H1 (cell line): ENCODE data around the gene GADD45A. TPM values are rescaled to one million over a fixed set of nuclear protein-coding genes. Genes with fewer than 3 reads are reported as not detected.

Experiments
- CTCF ChIA-PET: fragments of 300-600 bp; sonication (Branson Sonifier 250); formaldehyde crosslinking; loops from one replicate; lab custom pipeline; 2021; ENCODE audit not compliant: partially characterized antibody; lab: Charles Lee
- POLR2A ChIA-PET: fragments of 300-600 bp; sonication (Branson Sonifier 250); formaldehyde crosslinking; loops from one replicate; lab custom pipeline; 2021; ENCODE audit warnings: inconsistent platforms; ENCODE audit not compliant: partially characterized antibody; lab: Charles Lee
- DNase-seq, 2 experiments: peaks; one replicate each; pipeline versions ENCODE4 v3.0.0 to v3.0.0-alpha.2; 2010 to 2022; ENCODE audit warnings: low spot score in 2 of 2, low read depth in 1 of 2, mixed read lengths in 1 of 2
- FAIRE-seq: peaks from 2 replicates; lab custom pipeline; 2011; peaks lifted over from hg19 to GRCh38; lab: Jason Lieb, UNC
- H2AFZ ChIP-seq: 2 replicates; pipeline ENCODE4 v1.8.1; 2012; ENCODE audit warnings: low read length, inconsistent platforms
- H2AK5ac ChIP-seq: 2 replicates; pipeline ENCODE4 v1.6.1; 2013; ENCODE audit warnings: low read depth, low read length
- H2BK120ac ChIP-seq: replicated peaks from 2 replicates; pipeline ENCODE3; 2013; ENCODE audit warnings: low read depth, low read length, inconsistent platforms
- H2BK12ac ChIP-seq: 2 replicates; pipeline ENCODE4 v1.6.1; 2013; ENCODE audit warnings: low read depth, low read length
- H2BK15ac ChIP-seq: 2 replicates; pipeline ENCODE4 v1.6.1; 2013; ENCODE audit warnings: low read length
- H2BK20ac ChIP-seq: 2 replicates; pipeline ENCODE4 v1.6.1; 2013; ENCODE audit warnings: low read length
- H2BK5ac ChIP-seq: 2 replicates; pipeline ENCODE4 v1.6.1; 2013; ENCODE audit warnings: low read depth, low read length
- H3K14ac ChIP-seq: 2 replicates; pipeline ENCODE4 v1.6.1; 2013; ENCODE audit warnings: inconsistent platforms; ENCODE audit not compliant: insufficient read length
- H3K18ac ChIP-seq: 2 replicates; pipeline ENCODE4 v1.6.1; 2013; ENCODE audit warnings: low read length; ENCODE audit errors: extremely low read depth
- H3K23ac ChIP-seq: 2 replicates; pipeline ENCODE4 v1.6.1; 2013; ENCODE audit warnings: inconsistent platforms; ENCODE audit not compliant: insufficient read length
- H3K23me2 ChIP-seq: 2 replicates; pipeline ENCODE4 v1.6.1; 2013; ENCODE audit warnings: low read depth, low read length
- H3K27ac ChIP-seq: 2 replicates; pipeline ENCODE4 v1.6.1; 2011; ENCODE audit warnings: low read depth, low read length, inconsistent platforms
- H3K27me3 ChIP-seq, 4 experiments: replicated peaks in 1 of 4; 1 replicate in 1 of 4; 2 replicates in 3 of 4; pipeline versions ENCODE4 v1.6.1 to v1.8.1; 2011 to 2013; ENCODE audit warnings: low read length in 3 of 4, mild to moderate bottlenecking in 3 of 4, inconsistent platforms in 2 of 4, mixed read lengths in 2 of 4, moderate library complexity in 1 of 4; ENCODE audit not compliant: control insufficient read depth in 3 of 4, insufficient read depth in 3 of 4; ENCODE audit errors: extremely low read depth in 1 of 4
- H3K36me3 ChIP-seq, 4 experiments: 2 replicates each; pipeline versions ENCODE4 v1.6.1 to v1.8.1; 2011 to 2013; ENCODE audit warnings: mild to moderate bottlenecking in 4 of 4, low read length in 3 of 4, moderate library complexity in 2 of 4, control low read depth in 1 of 4, inconsistent platforms in 1 of 4; ENCODE audit not compliant: insufficient read depth in 4 of 4, control insufficient read depth in 2 of 4
- H3K4ac ChIP-seq: replicated peaks from 2 replicates; pipeline ENCODE3; 2013; ENCODE audit warnings: low read length, low read depth, mixed read lengths, inconsistent platforms; ENCODE audit not compliant: insufficient read length
- H3K4me1 ChIP-seq, 4 experiments: replicated peaks in 1 of 4; 1 replicate in 1 of 4; 2 replicates in 3 of 4; pipeline versions ENCODE4 v1.6.1 to v1.8.1; 2011 to 2013; ENCODE audit warnings: low read length in 3 of 4, inconsistent platforms in 2 of 4, mixed read lengths in 1 of 4; ENCODE audit not compliant: insufficient read depth in 4 of 4, control insufficient read depth in 3 of 4
- H3K4me2 ChIP-seq, 2 experiments: 2 replicates each; pipeline versions ENCODE4 v1.6.1 to v1.8.1; 2011 to 2013; ENCODE audit warnings: low read depth in 2 of 2, low read length in 2 of 2, control low read depth in 1 of 2, inconsistent platforms in 1 of 2, mild to moderate bottlenecking in 1 of 2; ENCODE audit not compliant: insufficient read depth in 1 of 2
- H3K4me3 ChIP-seq, 4 experiments: fragments of 200-600, 300-600 bp in 1 of 4; sonication (generic), shearing (Covaris generic), sonication (Bioruptor Twin) in 1 of 4; 2 replicates each; pipeline versions ENCODE4 v1.5.1 to v1.8.1; 2011 to 2016; ENCODE audit warnings: low read length in 4 of 4, low read depth in 3 of 4, control low read depth in 2 of 4, inconsistent platforms in 2 of 4, mild to moderate bottlenecking in 2 of 4, mixed read lengths in 1 of 4, moderate library complexity in 1 of 4; ENCODE audit not compliant: insufficient read depth in 2 of 4; ENCODE audit errors: extremely low read depth in 1 of 4
- H3K56ac ChIP-seq: replicated peaks from 2 replicates; pipeline ENCODE3; 2013; ENCODE audit warnings: low read depth, mild to moderate bottlenecking, mixed read lengths, low read length, inconsistent platforms; ENCODE audit not compliant: insufficient read length
- H3K79me1 ChIP-seq: 2 replicates; pipeline ENCODE4 v1.6.1; 2013; ENCODE audit warnings: low read depth, low read length, control low read depth
- H3K79me2 ChIP-seq, 2 experiments: 2 replicates each; pipeline versions ENCODE4 v1.6.1 to v1.8.1; 2012 to 2013; ENCODE audit warnings: low read length in 2 of 2, mild to moderate bottlenecking in 2 of 2, inconsistent platforms in 1 of 2; ENCODE audit not compliant: insufficient read depth in 2 of 2, control insufficient read depth in 1 of 2
- H3K9ac ChIP-seq, 4 experiments: replicated peaks in 1 of 4; 1 replicate in 1 of 4; 2 replicates in 3 of 4; pipeline versions ENCODE4 v1.6.1 to v1.8.1; 2011 to 2013; ENCODE audit warnings: low read depth in 3 of 4, low read length in 3 of 4, control low read depth in 2 of 4, mild to moderate bottlenecking in 2 of 4, moderate library complexity in 2 of 4, inconsistent platforms in 1 of 4; ENCODE audit errors: extremely low read depth in 1 of 4
- H3K9me3 ChIP-seq, 2 experiments: 2 replicates each; pipeline versions ENCODE4 v1.6.1 to v1.8.1; 2012 to 2013; ENCODE audit warnings: mild to moderate bottlenecking in 2 of 2, moderate library complexity in 2 of 2, control low read depth in 1 of 2, inconsistent platforms in 1 of 2, low read depth in 1 of 2, low read length in 1 of 2, mixed read lengths in 1 of 2; ENCODE audit not compliant: insufficient read depth in 2 of 2
- H4K20me1 ChIP-seq, 2 experiments: replicated peaks in 1 of 2; 2 replicates each; pipeline versions ENCODE3 to v1.8.1; 2011 to 2013; ENCODE audit warnings: inconsistent platforms in 2 of 2, low read length in 2 of 2, mild to moderate bottlenecking in 1 of 2; ENCODE audit not compliant: insufficient read depth in 2 of 2, control insufficient read depth in 1 of 2
- H4K5ac ChIP-seq: 2 replicates; pipeline ENCODE4 v1.6.1; 2013; ENCODE audit warnings: low read length, low read depth, mixed read lengths, inconsistent platforms; ENCODE audit not compliant: insufficient read length
- H4K8ac ChIP-seq: 2 replicates; pipeline ENCODE4 v1.8.0; 2013; ENCODE audit warnings: mild to moderate bottlenecking, moderate library complexity, low read length, inconsistent platforms; ENCODE audit not compliant: insufficient read depth; ENCODE audit errors: extremely low read depth
- H4K91ac ChIP-seq: replicated peaks from 2 replicates; pipeline ENCODE3; 2013; ENCODE audit warnings: low read length, mixed read lengths, inconsistent platforms; ENCODE audit not compliant: insufficient read length
- CREB1 ChIP-seq: IDR thresholded peaks from 2 replicates; pipeline ENCODE4 v1.6.1; 2012; ENCODE audit warnings: inconsistent platforms
- KDM1A ChIP-seq: fragments of 200-600, 300-600 bp; sonication (generic); IDR thresholded peaks from 2 replicates; pipeline ENCODE4 v1.7.1; 2016; ENCODE audit warnings: mild to moderate bottlenecking, low read length, borderline replicate concordance
- KDM5A ChIP-seq: fragments of 200-600 bp; IDR thresholded peaks from 2 replicates; pipeline ENCODE4 v1.7.1; 2012; ENCODE audit warnings: mild to moderate bottlenecking, low read length, inconsistent platforms, mixed read lengths
- NRF1 ChIP-seq: IDR thresholded peaks from 2 replicates; pipeline ENCODE4 v1.6.1; 2011; ENCODE audit warnings: mild to moderate bottlenecking, low read depth, low read length, improper control_type of control experiment
- POU5F1 ChIP-seq: IDR thresholded peaks from 2 replicates; pipeline ENCODE4 v1.6.1; 2011; ENCODE audit warnings: low read depth, mild to moderate bottlenecking, low read length, moderate library complexity
- RFX5 ChIP-seq: IDR thresholded peaks from 2 replicates; pipeline ENCODE4 v1.6.1; 2011; ENCODE audit warnings: low read depth, low read length, improper control_type of control experiment, borderline replicate concordance
- RNF2 ChIP-seq: fragments of 200-900, 300-1000 bp; sonication (generic); IDR thresholded peaks from 2 replicates; pipeline ENCODE4 v1.7.1; 2016; ENCODE audit warnings: borderline replicate concordance, low read depth, mild to moderate bottlenecking, antibody characterized with exemption, low read length; ENCODE audit not compliant: poor library complexity, severe bottlenecking; ENCODE audit errors: missing control alignments
- RXRA ChIP-seq: IDR thresholded peaks from 2 replicates; pipeline ENCODE4 v1.6.1; 2011; ENCODE audit warnings: low read depth, mild to moderate bottlenecking, low read length, moderate library complexity; ENCODE audit not compliant: insufficient read depth
- SP1 ChIP-seq: IDR thresholded peaks from 2 replicates; pipeline ENCODE4 v1.6.1; 2011; ENCODE audit warnings: low read depth, low read length
- SP4 ChIP-seq: IDR thresholded peaks from 2 replicates; pipeline ENCODE4 v1.6.1; 2012; ENCODE audit warnings: low read length, inconsistent platforms
- TAF1 ChIP-seq: IDR thresholded peaks from 2 replicates; pipeline ENCODE4 v1.6.1; 2011; ENCODE audit warnings: mild to moderate bottlenecking, low read depth, low read length
- TCF12 ChIP-seq: IDR thresholded peaks from 2 replicates; pipeline ENCODE4 v1.6.1; 2011; ENCODE audit warnings: low read depth, mild to moderate bottlenecking, low read length
- USF2 ChIP-seq: IDR thresholded peaks from 2 replicates; pipeline ENCODE4 v1.6.1; 2011; ENCODE audit warnings: low read length, improper control_type of control experiment
- WGBS, 2 experiments: shearing (Covaris generic) in 1 of 2; methylation state at CpG; one replicate each; pipeline versions ENCODE4 v1.1.6 to v1.1.7; 2013 to 2015; ENCODE audit warnings: low lambda C conversion rate in 2 of 2, mixed read lengths in 2 of 2, inconsistent platforms in 1 of 2, low coverage in 1 of 2, missing lambda C conversion rate in 1 of 2; ENCODE audit not compliant: insufficient replicate concordance in 2 of 2, insufficient coverage in 1 of 2, insufficient read length in 1 of 2; ENCODE audit errors: extremely low coverage in 1 of 2, missing lambda C conversion rate in 1 of 2; 5-methylcytosine and 5-hydroxymethylcytosine counted together
- polyA plus RNA-seq, 7 experiments: library from polyadenylated mRNA; depleted of rRNA in 3 of 7; stranded (reverse) in 5 of 7; unstranded in 2 of 7; fragments of >200 nt in 5 of 7; fragments of 200-250 nt in 2 of 7; gene quantifications; 1 replicate in 5 of 7; 2 replicates in 1 of 7; 4 replicates in 1 of 7; pipeline versions ENCODE4 v1.2.1 to v1.2.3, GENCODE V29; 2011 to 2013; ENCODE audit warnings: missing spikeins in 2 of 7, mixed read lengths in 2 of 7
- total RNA-seq: library from RNA; stranded (reverse); fragmentation: NEBNext Ultra II Directional; extraction: Animal tissue kit (Norgen Biotek cat#: 25700); gene quantifications from 2 replicates; pipeline ENCODE4 v1.2.1, GENCODE V29; 2021
- TF ChIP-seq, protein P1 (sequence below): IDR thresholded peaks from 2 replicates; pipeline ENCODE4 v1.6.1; 2012; ENCODE audit warnings: inconsistent platforms

GADD45A gene
- total and polyA plus RNA-seq, 2 of the 8 experiments (the other 6 are each of a cell fraction or from before 2014, with no cell fraction given): 7.6 to 15.6 TPM

DNA sequence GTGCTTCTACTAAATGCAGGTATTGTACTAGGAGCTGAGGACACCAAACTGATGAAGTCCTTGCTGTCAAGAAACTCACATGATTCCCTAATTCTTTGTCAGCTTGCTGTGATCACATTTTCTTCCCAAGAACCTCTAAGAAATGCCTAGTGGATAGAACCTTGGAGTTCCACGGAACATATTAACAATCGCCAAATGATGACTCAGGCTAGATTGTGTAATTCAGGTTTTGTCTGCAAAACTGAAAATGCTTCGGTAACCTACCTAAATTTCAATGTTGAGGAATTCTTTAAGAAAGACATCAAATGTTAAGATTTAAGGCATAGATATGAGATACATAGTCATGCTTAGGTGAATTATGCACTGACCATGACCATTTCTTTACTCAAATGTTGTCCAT, 1.7 kb upstream of the GADD45A start:
- no peak overlapping the region for H3K9ac ChIP-seq
- TF ChIP-seq SP4 (no peak), TAF1 (no peak), RXRA (no peak), RFX5 (no peak), RNF2 (no peak), KDM5A (no peak), TCF12 (no peak), POU5F1 (no peak), SP1 (no peak), USF2 (no peak), CREB1 (no peak), NRF1 (no peak), KDM1A (no peak)
- TF ChIP-seq, protein P1, sequence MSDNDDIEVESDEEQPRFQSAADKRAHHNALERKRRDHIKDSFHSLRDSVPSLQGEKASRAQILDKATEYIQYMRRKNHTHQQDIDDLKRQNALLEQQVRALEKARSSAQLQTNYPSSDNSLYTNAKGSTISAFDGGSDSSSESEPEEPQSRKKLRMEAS: no peak

More for the DNA sequence above, 1.7 kb upstream of the GADD45A start:
- peaks cover 0 to 9% (median 5%) of the 10 kb centered on the region in 4 experiments; a peak in 5 of 7 replicates for H3K4me1 ChIP-seq
- no peak overlapping the region for H2BK5ac ChIP-seq
- no peaks in the 10 kb centered on the region for H3K79me1 ChIP-seq
- H2BK12ac ChIP-seq: no peak overlapping the region
- H3K18ac ChIP-seq: no peak overlapping the region
- no peaks in the 10 kb centered on the region for H3K27me3 ChIP-seq
- ChIA-PET POLR2A (no interaction called here), CTCF (interaction anchor here (0.6 to 3.0 kb wide), 9 partner anchors 9 to 151 kb away, joined by 3 to 13 read pairs (median 4); no protein-coding TSS in a partner anchor)
- no peak overlapping the region for H4K91ac ChIP-seq
- H3K56ac ChIP-seq: no peak overlapping the region
- no peak overlapping the region for H3K4me3 ChIP-seq
- no peak overlapping the region for H2BK120ac ChIP-seq
- peaks cover 0 to 10% of the 10 kb centered on the region in 2 experiments; a peak in 2 of 4 replicates for H3K79me2 ChIP-seq
- peaks cover 6% of the 10 kb centered on the region; the same call in 1 of the 2 replicates for H3K23me2 ChIP-seq
- no peak overlapping the region for H3K4ac ChIP-seq
- H3K23ac ChIP-seq: no peak overlapping the region
- peaks cover 0 to 13% (median 3%) of the 10 kb centered on the region in 4 experiments; a peak in 4 of 8 replicates for H3K36me3 ChIP-seq
- no peak overlapping the region for H2BK15ac ChIP-seq
- H2BK20ac ChIP-seq: no peak overlapping the region
- peaks cover 0 to 2% of the 10 kb centered on the region in 2 experiments for H4K20me1 ChIP-seq
- DNase-seq (no peak), FAIRE-seq (no peak)
- H2AK5ac ChIP-seq: no peak overlapping the region
- H4K5ac ChIP-seq: no peak overlapping the region
- WGBS, 2 experiments: 95% methylated on average over 3 of the region's 3 CpGs; no CpG with 5 or more reads in 1 of the 2 experiments
- H2AFZ ChIP-seq: no peak overlapping the region; the same call in 1 of the 2 replicates
- no peaks in the 10 kb centered on the region for H3K9me3 ChIP-seq
- no peak overlapping the region for H3K4me2 ChIP-seq
- H3K14ac ChIP-seq: no peak overlapping the region
- H4K8ac ChIP-seq: no peak overlapping the region
- H3K27ac ChIP-seq: no peak overlapping the region
